Inflammatory macrophage (primary cell): ENCODE data around the gene ITPR1.
"Not testable (repeated sequence)": the region's sequence is repeated elsewhere in the genome, so short reads cannot be mapped to it uniquely, and the experiment has no call there.

Experiments
- DNase-seq, 2 donors: peaks; one replicate each; pipeline ENCODE4 v3.0.0-alpha.2; 2020 to 2022

The ITPR1 gene

GRCh38 chr3:4762481-4763230 is 269.5 kb downstream of the ITPR1 start:
- DNase-seq = not testable (repeated sequence)

DNA sequence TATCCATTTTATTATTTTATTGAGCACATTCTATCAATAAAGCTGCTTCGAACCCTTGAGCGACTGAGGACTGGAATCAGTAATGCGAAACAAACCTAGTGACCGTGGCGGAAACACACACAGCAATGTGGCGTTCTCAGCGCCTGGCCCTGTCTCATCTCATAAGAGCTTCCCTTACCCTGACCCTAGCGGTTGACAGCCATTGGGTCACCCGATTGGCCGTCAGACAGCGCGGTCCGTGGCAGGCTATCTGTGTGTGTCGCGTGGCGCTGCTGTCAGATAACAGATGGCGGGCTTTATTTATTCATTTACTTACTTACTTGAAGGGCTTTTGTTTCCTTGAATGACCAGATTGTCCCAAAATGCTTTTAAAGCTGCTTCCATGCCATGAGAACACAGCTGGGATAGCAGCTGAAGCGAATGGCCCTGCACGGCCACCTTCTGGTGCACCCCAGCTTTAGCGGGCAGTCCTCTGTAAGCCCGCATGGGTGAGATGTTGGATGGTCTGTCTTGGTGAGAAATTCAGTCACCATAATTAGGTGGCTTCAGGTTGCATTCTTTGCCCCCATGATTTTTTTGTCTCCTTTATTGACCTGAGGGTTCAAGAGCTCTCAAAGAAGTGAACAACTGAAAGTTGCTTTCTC is 270.6 kb downstream of the ITPR1 start:
- no peak for DNase-seq

DNA sequence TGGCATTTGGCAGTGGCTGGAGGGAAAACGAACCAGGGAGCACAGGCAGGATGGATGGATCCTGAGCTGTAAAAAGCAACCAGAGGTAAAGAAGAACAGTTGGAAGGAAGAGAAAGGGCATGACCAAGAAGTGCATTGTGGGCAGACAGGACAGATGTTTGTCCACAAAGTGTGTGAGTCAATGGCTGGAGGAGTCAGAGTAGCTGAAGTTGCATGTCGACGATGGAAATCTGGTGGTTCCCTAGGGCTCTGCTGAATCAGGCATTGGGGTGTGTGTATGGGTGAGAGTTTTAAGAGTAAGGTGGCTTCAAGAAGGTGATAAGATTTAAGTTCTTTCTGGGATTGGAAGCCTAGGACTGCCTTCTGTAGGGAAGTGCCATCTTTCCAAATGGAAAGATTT is 272.1 kb downstream of the ITPR1 start:
- DNase-seq = no peak

- DNase-seq = no peak
These were observed 273.1 kb downstream of the ITPR1 start for GRCh38 chr3:4766263-4766662.

DNA sequence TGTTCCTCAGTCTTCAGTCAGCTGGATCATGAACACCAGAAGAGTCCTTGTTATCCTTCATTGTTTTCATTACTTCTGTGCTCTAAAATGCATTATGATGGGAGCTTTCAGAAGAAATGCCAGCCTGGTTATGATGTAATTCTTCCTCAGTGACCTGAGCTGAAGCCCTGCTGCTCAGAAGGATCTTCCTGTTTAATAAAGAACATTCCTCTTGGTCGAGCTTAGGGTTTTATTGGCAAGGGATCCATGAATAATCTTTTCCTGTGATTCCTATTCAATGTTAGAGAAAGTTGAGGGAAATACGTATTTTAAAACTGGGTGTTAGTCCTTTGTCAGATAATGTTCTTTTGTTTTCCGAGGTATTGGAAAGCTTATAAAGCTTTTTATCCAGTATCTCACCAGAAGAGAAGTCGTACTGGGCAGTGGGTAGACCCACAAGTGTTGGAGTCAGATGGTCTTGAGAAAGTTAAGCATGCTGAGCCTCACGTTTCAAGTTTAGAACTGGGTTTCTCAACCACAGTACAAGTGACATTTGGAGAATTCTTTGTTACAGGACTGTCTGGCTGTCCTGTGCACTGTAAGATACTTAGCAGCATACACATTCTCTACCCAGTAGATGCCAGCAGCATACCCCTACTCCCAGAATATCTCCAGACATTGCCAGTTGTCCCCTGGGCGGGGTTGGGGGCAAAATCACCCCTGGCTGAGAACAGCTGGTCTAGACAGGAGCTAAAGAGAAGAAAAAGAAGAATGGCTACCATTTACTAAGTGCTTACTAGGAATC is 273.8 kb downstream of the ITPR1 start:
- no peak for DNase-seq

DNA sequence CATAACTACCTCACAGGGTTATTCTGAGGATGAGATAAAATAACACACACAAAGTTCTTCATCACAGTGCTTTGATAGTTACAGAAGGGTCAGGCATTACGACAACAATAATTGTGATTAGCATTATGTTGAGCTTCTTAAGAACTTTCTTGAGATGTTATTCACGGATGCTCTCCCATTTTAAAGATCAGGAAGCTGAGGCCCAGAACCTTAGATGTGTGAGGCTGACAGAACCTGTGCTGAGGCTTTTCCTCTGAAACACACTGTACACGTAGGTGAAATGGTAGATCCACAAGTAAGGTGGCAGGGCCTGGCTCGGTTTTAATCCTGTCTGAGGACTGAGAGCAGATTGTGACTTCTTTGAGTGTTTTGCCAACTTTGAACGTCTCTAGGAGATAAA is 274.9 kb downstream of the ITPR1 start:
- DNase-seq = no peak

DNA sequence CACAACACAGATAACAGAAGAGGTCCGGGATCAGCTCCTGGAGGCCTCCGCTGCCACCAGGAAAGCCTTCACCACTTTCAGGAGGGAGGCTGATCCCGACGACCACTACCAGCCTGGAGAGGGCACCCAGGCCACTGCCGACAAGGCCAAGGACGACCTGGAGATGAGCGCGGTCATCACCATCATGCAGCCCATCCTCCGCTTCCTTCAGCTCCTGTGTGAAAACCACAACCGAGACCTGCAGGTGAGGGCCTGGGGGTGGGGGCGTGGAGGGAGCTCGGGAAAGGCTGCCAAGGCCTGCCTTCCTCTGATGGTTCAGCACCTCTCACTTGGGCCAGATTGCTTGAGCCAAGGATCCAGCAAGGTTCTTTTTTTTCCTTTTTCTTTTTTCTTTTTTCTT is 275.4 kb downstream of the ITPR1 start:
- no peak for DNase-seq

DNA sequence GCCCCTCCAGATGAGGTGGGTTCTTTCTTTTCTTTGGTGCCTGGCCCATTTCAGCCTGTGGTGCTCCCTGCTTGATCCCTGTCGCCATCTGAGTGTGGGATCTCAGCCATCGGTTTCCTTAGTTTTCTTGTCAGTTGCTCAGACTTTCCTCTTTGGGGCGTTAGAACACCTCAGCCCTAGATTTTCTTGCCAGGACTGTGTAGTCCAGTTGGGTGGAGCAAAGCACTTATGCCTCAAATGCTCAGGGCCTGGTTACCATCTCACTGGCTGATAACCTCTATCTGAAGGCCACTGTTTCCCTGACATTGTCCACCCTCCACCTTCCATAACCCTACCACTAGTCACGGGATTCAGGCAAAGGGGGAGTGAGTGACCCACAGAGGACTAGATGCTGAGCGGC is 277.4 kb downstream of the ITPR1 start:
- no peak for DNase-seq

DNA sequence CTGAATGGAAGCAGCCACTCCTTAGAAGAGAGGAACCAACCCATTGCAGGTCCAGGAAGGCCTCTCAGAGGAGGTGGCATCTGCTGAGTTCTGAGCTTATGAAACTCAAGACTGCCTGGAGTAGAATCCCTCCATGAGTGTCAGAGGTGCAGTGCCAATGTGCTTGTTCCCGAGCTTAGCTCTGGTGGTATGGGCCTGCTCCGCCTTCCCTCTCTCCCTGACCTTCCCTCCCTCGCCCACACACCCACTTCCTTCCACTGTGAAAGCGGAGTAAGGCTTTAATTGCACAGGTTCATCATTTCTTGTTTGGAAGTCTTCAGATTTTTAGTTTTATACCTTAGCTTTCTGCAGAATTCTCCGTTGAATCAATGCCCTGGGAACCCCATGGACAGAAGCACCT is 278.1 kb downstream of the ITPR1 start:
- DNase-seq = peak; percentile 20 to 39

- no peak for DNase-seq
These were observed 279.1 kb downstream of the ITPR1 start for GRCh38 chr3:4772171-4772804.

DNA sequence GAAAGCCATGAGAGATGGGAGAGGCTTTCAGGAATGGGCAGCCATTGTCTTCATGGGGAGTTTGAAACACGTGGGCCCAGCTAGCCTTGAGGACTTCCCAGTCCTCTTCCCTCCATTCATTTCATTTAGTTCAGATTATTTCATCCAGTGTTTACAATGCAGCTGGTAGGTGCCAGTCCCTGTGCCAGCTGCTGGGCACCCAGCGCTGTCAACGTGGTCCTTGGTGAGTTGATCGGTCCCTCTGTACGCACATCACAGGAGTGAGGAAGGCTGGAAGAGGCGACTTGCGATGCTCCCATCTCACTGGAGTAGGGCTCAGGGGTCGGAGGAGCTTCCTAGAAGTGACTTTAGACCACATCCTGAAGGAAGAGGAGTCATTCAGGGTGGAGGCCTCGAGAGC is 279.7 kb downstream of the ITPR1 start:
- no peak for DNase-seq

GRCh38 chr3:4773583-4773982 is 280.4 kb downstream of the ITPR1 start:
- DNase-seq = no peak

- no peak for DNase-seq
These were observed 281.4 kb downstream of the ITPR1 start for GRCh38 chr3:4774531-4774930.

- no peak for DNase-seq
These were observed 283.3 kb downstream of the ITPR1 start for GRCh38 chr3:4776399-4776979.

DNA sequence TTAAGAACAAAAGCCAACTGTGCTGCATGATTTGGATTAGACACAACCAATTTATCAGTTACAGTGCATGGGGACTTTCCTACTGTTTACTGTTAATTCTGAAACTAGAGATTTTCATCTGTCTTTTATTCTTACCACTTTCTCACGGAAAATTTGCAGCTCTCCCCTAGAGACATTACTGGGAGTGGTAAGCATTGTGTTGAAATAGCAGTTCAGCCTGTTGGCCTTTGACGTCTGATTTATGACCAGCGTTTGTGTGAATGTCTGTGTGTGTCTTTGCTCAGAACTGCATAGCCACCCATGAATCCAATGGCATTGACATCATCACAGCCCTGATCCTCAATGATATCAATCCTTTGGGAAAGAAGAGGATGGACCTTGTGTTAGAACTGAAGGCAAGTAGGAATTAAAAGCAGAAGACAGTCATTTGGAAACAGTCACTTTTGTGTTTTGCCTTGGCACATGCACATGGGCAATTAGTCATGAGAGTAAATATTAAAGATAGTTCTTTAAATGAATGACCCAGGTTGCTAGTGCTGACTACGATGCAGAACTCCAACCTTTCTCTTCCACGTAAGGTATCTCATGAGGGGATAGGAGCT is 283.9 kb downstream of the ITPR1 start:
- DNase-seq = no peak

DNA sequence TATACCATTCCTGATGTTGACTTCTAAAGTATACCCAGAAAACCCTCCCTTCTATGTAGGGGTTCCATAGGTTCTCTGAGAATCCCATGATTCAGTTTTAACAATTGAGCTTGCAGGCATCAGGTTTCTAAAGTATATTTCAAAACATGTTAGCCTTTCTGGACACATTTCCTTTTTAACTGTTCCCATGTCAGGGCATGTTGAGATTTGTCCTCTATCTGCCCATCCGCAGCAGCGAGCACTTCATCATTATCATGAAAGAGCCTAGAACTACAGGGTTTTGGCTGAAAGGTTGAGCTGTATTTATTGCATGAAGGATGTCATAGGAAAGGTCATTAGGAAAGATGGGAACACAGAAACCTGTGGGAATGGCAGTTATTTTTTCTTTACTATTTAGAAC is 285.0 kb downstream of the ITPR1 start:
- DNase-seq = no peak

GRCh38 chr3:4778740-4779139 is 285.6 kb downstream of the ITPR1 start:
- no peak for DNase-seq

DNA sequence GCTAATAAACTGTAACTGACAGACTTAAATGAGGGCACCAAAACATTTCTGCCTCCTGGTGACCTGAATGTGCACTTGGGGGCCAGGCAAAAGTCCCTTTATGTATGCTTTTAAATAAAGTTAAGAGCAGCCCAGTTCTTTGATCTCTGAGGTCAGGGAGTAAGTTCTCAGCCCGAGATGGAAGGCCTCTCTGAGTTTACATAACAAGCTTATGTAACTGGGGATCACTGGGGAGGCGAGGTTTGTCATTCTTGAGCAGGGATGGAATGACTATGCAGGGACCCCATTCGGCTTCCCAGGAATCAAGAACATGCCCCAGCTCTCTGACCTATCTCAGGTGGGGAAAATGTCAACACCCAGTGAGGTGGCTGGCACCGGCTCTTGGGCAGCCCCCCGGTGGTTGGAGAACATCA is 287.4 kb downstream of the ITPR1 start:
- no peak for DNase-seq

DNA sequence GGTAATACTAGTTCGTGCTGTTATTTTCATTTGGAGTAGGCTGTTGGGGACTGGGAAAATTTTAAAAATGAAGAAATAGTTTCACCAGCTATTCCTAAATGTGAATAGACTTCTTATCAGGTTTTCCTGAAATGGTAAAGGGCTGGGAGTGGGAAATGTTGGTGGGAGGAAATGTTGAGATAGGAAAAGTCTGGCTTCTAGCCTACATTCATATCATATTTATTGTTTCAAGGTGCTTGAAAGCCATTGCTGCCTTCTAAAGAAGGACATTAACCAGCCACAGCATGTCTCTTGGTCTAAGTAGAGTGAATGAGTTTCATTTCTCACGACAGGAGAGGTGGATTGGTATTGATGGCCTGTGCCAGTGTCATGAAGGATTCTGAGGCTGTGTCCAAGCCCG is 288.9 kb downstream of the ITPR1 start:
- DNase-seq = no peak

GRCh38 chr3:4785551-4785950 is 292.4 kb downstream of the ITPR1 start:
- DNase-seq = no peak

GRCh38 chr3:4786431-4786830 is 293.3 kb downstream of the ITPR1 start:
- DNase-seq = no peak

DNA sequence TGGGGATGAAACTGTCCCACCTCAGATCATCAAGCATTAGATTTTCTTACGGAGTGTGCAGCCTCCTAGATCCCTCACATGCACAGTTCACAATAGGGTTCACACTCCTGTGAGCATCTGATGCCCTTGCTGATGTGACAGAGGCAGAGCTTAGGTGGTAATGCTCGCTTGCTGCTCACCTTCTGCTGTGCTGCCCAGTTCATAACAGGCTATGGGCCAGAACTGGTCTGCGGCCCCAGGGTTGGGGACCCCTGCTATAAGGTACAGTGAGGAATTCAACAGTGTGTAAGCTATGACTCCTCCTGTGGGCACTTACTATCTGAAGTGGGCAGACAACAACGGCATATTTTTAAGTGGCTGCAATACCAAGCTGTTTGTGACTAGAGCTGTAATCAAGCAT is 298.2 kb downstream of the ITPR1 start:
- no peak for DNase-seq
